Erythroblast (primary cell): ENCODE results near the gene PTPRN.

Source experiments
- GATA1 ChIP-seq: IDR thresholded peaks from 2 replicates; pipeline ENCODE4 v1.6.1; 2011; ENCODE audit warnings: low read depth, mild to moderate bottlenecking, control low read depth, low read length, moderate library complexity
- POLR2A ChIP-seq: IDR thresholded peaks from 2 replicates; pipeline ENCODE4 v1.6.1; 2011; ENCODE audit warnings: mild to moderate bottlenecking, low read length

DNA sequence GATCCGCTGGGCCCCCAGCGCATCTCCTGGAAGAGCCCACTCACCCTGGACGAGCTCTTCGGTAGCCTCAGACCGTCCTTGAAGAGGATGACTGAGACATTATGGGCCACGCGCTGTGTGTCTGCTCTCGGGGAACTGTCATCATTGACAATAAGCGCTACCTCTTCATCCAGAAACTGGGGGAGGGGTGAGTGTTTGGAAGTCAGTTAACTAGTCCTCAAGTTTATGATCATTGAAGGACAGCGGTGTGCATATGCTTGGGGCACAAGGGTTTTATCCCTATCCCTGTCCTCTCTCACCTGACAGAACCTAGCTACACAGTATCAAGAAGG is 63.3 kb downstream of the PTPRN start:
- TF ChIP-seq POLR2A, result no peak
- no peak for TF ChIP-seq GATA1
